H1 (cell line): Measurements from ENCODE around the gene EHD4. TPM values are rescaled to one million over a fixed set of nuclear protein-coding genes. Genes with fewer than 3 reads are reported as not detected.

Experiments
- CTCF ChIA-PET: fragments of 300-600 bp; sonication (Branson Sonifier 250); formaldehyde crosslinking; loops from one replicate; lab custom pipeline; 2021; ENCODE audit not compliant: partially characterized antibody; lab: Charles Lee
- POLR2A ChIA-PET: fragments of 300-600 bp; sonication (Branson Sonifier 250); formaldehyde crosslinking; loops from one replicate; lab custom pipeline; 2021; ENCODE audit warnings: inconsistent platforms; ENCODE audit not compliant: partially characterized antibody; lab: Charles Lee
- DNase-seq, 2 experiments: peaks; one replicate each; pipeline versions ENCODE4 v3.0.0 to v3.0.0-alpha.2; 2010 to 2022; ENCODE audit warnings: low spot score in 2 of 2, low read depth in 1 of 2, mixed read lengths in 1 of 2
- FAIRE-seq: peaks from 2 replicates; lab custom pipeline; 2011; peaks lifted over from hg19 to GRCh38; lab: Jason Lieb, UNC
- H2AFZ ChIP-seq: 2 replicates; pipeline ENCODE4 v1.8.1; 2012; ENCODE audit warnings: low read length, inconsistent platforms
- H2AK5ac ChIP-seq: 2 replicates; pipeline ENCODE4 v1.6.1; 2013; ENCODE audit warnings: low read depth, low read length
- H2BK120ac ChIP-seq: replicated peaks from 2 replicates; pipeline ENCODE3; 2013; ENCODE audit warnings: low read depth, low read length, inconsistent platforms
- H2BK12ac ChIP-seq: 2 replicates; pipeline ENCODE4 v1.6.1; 2013; ENCODE audit warnings: low read depth, low read length
- H2BK15ac ChIP-seq: 2 replicates; pipeline ENCODE4 v1.6.1; 2013; ENCODE audit warnings: low read length
- H2BK20ac ChIP-seq: 2 replicates; pipeline ENCODE4 v1.6.1; 2013; ENCODE audit warnings: low read length
- H2BK5ac ChIP-seq: 2 replicates; pipeline ENCODE4 v1.6.1; 2013; ENCODE audit warnings: low read depth, low read length
- H3K14ac ChIP-seq: 2 replicates; pipeline ENCODE4 v1.6.1; 2013; ENCODE audit warnings: inconsistent platforms; ENCODE audit not compliant: insufficient read length
- H3K18ac ChIP-seq: 2 replicates; pipeline ENCODE4 v1.6.1; 2013; ENCODE audit warnings: low read length; ENCODE audit errors: extremely low read depth
- H3K23ac ChIP-seq: 2 replicates; pipeline ENCODE4 v1.6.1; 2013; ENCODE audit warnings: inconsistent platforms; ENCODE audit not compliant: insufficient read length
- H3K23me2 ChIP-seq: 2 replicates; pipeline ENCODE4 v1.6.1; 2013; ENCODE audit warnings: low read depth, low read length
- H3K27ac ChIP-seq: 2 replicates; pipeline ENCODE4 v1.6.1; 2011; ENCODE audit warnings: low read depth, low read length, inconsistent platforms
- H3K27me3 ChIP-seq, 4 experiments: replicated peaks in 1 of 4; 1 replicate in 1 of 4; 2 replicates in 3 of 4; pipeline versions ENCODE4 v1.6.1 to v1.8.1; 2011 to 2013; ENCODE audit warnings: low read length in 3 of 4, mild to moderate bottlenecking in 3 of 4, inconsistent platforms in 2 of 4, mixed read lengths in 2 of 4, moderate library complexity in 1 of 4; ENCODE audit not compliant: control insufficient read depth in 3 of 4, insufficient read depth in 3 of 4; ENCODE audit errors: extremely low read depth in 1 of 4
- H3K36me3 ChIP-seq, 4 experiments: 2 replicates each; pipeline versions ENCODE4 v1.6.1 to v1.8.1; 2011 to 2013; ENCODE audit warnings: mild to moderate bottlenecking in 4 of 4, low read length in 3 of 4, moderate library complexity in 2 of 4, control low read depth in 1 of 4, inconsistent platforms in 1 of 4; ENCODE audit not compliant: insufficient read depth in 4 of 4, control insufficient read depth in 2 of 4
- H3K4ac ChIP-seq: replicated peaks from 2 replicates; pipeline ENCODE3; 2013; ENCODE audit warnings: low read length, low read depth, mixed read lengths, inconsistent platforms; ENCODE audit not compliant: insufficient read length
- H3K4me1 ChIP-seq, 4 experiments: replicated peaks in 1 of 4; 1 replicate in 1 of 4; 2 replicates in 3 of 4; pipeline versions ENCODE4 v1.6.1 to v1.8.1; 2011 to 2013; ENCODE audit warnings: low read length in 3 of 4, inconsistent platforms in 2 of 4, mixed read lengths in 1 of 4; ENCODE audit not compliant: insufficient read depth in 4 of 4, control insufficient read depth in 3 of 4
- H3K4me2 ChIP-seq, 2 experiments: 2 replicates each; pipeline versions ENCODE4 v1.6.1 to v1.8.1; 2011 to 2013; ENCODE audit warnings: low read depth in 2 of 2, low read length in 2 of 2, control low read depth in 1 of 2, inconsistent platforms in 1 of 2, mild to moderate bottlenecking in 1 of 2; ENCODE audit not compliant: insufficient read depth in 1 of 2
- H3K4me3 ChIP-seq, 4 experiments: fragments of 200-600, 300-600 bp in 1 of 4; sonication (generic), shearing (Covaris generic), sonication (Bioruptor Twin) in 1 of 4; 2 replicates each; pipeline versions ENCODE4 v1.5.1 to v1.8.1; 2011 to 2016; ENCODE audit warnings: low read length in 4 of 4, low read depth in 3 of 4, control low read depth in 2 of 4, inconsistent platforms in 2 of 4, mild to moderate bottlenecking in 2 of 4, mixed read lengths in 1 of 4, moderate library complexity in 1 of 4; ENCODE audit not compliant: insufficient read depth in 2 of 4; ENCODE audit errors: extremely low read depth in 1 of 4
- H3K56ac ChIP-seq: replicated peaks from 2 replicates; pipeline ENCODE3; 2013; ENCODE audit warnings: low read depth, mild to moderate bottlenecking, mixed read lengths, low read length, inconsistent platforms; ENCODE audit not compliant: insufficient read length
- H3K79me1 ChIP-seq: 2 replicates; pipeline ENCODE4 v1.6.1; 2013; ENCODE audit warnings: low read depth, low read length, control low read depth
- H3K79me2 ChIP-seq, 2 experiments: 2 replicates each; pipeline versions ENCODE4 v1.6.1 to v1.8.1; 2012 to 2013; ENCODE audit warnings: low read length in 2 of 2, mild to moderate bottlenecking in 2 of 2, inconsistent platforms in 1 of 2; ENCODE audit not compliant: insufficient read depth in 2 of 2, control insufficient read depth in 1 of 2
- H3K9ac ChIP-seq, 4 experiments: replicated peaks in 1 of 4; 1 replicate in 1 of 4; 2 replicates in 3 of 4; pipeline versions ENCODE4 v1.6.1 to v1.8.1; 2011 to 2013; ENCODE audit warnings: low read depth in 3 of 4, low read length in 3 of 4, control low read depth in 2 of 4, mild to moderate bottlenecking in 2 of 4, moderate library complexity in 2 of 4, inconsistent platforms in 1 of 4; ENCODE audit errors: extremely low read depth in 1 of 4
- H3K9me3 ChIP-seq, 2 experiments: 2 replicates each; pipeline versions ENCODE4 v1.6.1 to v1.8.1; 2012 to 2013; ENCODE audit warnings: mild to moderate bottlenecking in 2 of 2, moderate library complexity in 2 of 2, control low read depth in 1 of 2, inconsistent platforms in 1 of 2, low read depth in 1 of 2, low read length in 1 of 2, mixed read lengths in 1 of 2; ENCODE audit not compliant: insufficient read depth in 2 of 2
- H4K20me1 ChIP-seq, 2 experiments: replicated peaks in 1 of 2; 2 replicates each; pipeline versions ENCODE3 to v1.8.1; 2011 to 2013; ENCODE audit warnings: inconsistent platforms in 2 of 2, low read length in 2 of 2, mild to moderate bottlenecking in 1 of 2; ENCODE audit not compliant: insufficient read depth in 2 of 2, control insufficient read depth in 1 of 2
- H4K5ac ChIP-seq: 2 replicates; pipeline ENCODE4 v1.6.1; 2013; ENCODE audit warnings: low read length, low read depth, mixed read lengths, inconsistent platforms; ENCODE audit not compliant: insufficient read length
- H4K8ac ChIP-seq: 2 replicates; pipeline ENCODE4 v1.8.0; 2013; ENCODE audit warnings: mild to moderate bottlenecking, moderate library complexity, low read length, inconsistent platforms; ENCODE audit not compliant: insufficient read depth; ENCODE audit errors: extremely low read depth
- H4K91ac ChIP-seq: replicated peaks from 2 replicates; pipeline ENCODE3; 2013; ENCODE audit warnings: low read length, mixed read lengths, inconsistent platforms; ENCODE audit not compliant: insufficient read length
- NRF1 ChIP-seq: IDR thresholded peaks from 2 replicates; pipeline ENCODE4 v1.6.1; 2011; ENCODE audit warnings: mild to moderate bottlenecking, low read depth, low read length, improper control_type of control experiment
- WGBS, 2 experiments: shearing (Covaris generic) in 1 of 2; methylation state at CpG; one replicate each; pipeline versions ENCODE4 v1.1.6 to v1.1.7; 2013 to 2015; ENCODE audit warnings: low lambda C conversion rate in 2 of 2, mixed read lengths in 2 of 2, inconsistent platforms in 1 of 2, low coverage in 1 of 2, missing lambda C conversion rate in 1 of 2; ENCODE audit not compliant: insufficient replicate concordance in 2 of 2, insufficient coverage in 1 of 2, insufficient read length in 1 of 2; ENCODE audit errors: extremely low coverage in 1 of 2, missing lambda C conversion rate in 1 of 2; 5-methylcytosine and 5-hydroxymethylcytosine counted together
- polyA plus RNA-seq, 7 experiments: library from polyadenylated mRNA; depleted of rRNA in 3 of 7; stranded (reverse) in 5 of 7; unstranded in 2 of 7; fragments of >200 nt in 5 of 7; fragments of 200-250 nt in 2 of 7; gene quantifications; 1 replicate in 5 of 7; 2 replicates in 1 of 7; 4 replicates in 1 of 7; pipeline versions ENCODE4 v1.2.1 to v1.2.3, GENCODE V29; 2011 to 2013; ENCODE audit warnings: missing spikeins in 2 of 7, mixed read lengths in 2 of 7
- total RNA-seq: library from RNA; stranded (reverse); fragmentation: NEBNext Ultra II Directional; extraction: Animal tissue kit (Norgen Biotek cat#: 25700); gene quantifications from 2 replicates; pipeline ENCODE4 v1.2.1, GENCODE V29; 2021
- TF ChIP-seq, protein P1 (sequence below): IDR thresholded peaks from 2 replicates; pipeline ENCODE4 v1.6.1; 2012; ENCODE audit warnings: low read length, inconsistent platforms

Gene EHD4
- total and polyA plus RNA-seq, 2 of the 8 experiments (the other 6 are each of a cell fraction or from before 2014, with no cell fraction given), result 17.5 to 24.5 TPM

DNA sequence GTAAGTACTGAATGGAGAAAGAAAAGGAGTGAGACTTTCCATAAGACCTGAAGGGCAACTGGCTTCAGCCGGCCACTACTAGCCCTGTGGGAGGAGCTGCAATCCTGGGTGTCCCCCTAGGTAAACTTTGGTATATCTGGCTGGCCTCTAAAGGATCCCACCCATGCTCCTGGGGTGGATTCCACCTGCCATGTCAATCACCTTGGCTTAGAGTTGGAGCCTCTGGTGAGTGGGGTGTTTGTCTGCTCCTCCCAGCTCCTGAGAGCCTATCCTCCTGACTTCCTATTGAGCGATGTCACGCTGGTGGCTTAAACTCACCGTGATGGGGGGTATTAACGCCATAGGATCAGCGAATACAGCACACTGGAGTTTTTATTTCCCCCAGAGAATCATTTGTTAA is 81.1 kb downstream of the EHD4 start:
- no peaks in the 10 kb centered on the region for H3K36me3 ChIP-seq
- no peak overlapping the region for H2BK120ac ChIP-seq
- H3K4me2 ChIP-seq, result no peak overlapping the region
- no peak overlapping the region for H3K4me3 ChIP-seq
- 87% methylated on average over 6 of the region's 6 CpGs; no CpG with 5 or more reads in 1 of the 2 experiments for WGBS, 2 experiments
- H3K79me2 ChIP-seq, result no peaks in the 10 kb centered on the region
- CTCF ChIA-PET, result interaction anchor here (0.6 to 4.3 kb wide), 5 partner anchors 13 to 118 kb away, joined by 3 to 29 read pairs (median 5); partner anchors contain the start of gene MAPKBP1
- H4K91ac ChIP-seq, result no peak overlapping the region
- no peak overlapping the region for H3K27ac ChIP-seq
- H3K14ac ChIP-seq, result no peak overlapping the region
- H3K4me1 ChIP-seq, result peaks cover 0 to 2% (median 0%) of the 10 kb centered on the region in 4 experiments; a peak in 3 of 7 replicates
- DNase-seq, result no peak
- H3K9ac ChIP-seq, result no peak overlapping the region
- H3K23me2 ChIP-seq, result no peaks in the 10 kb centered on the region
- POLR2A ChIA-PET, result interaction anchor here (1.3 kb wide), 1 partner anchor 40 kb away, joined by 3 read pairs; no protein-coding TSS in a partner anchor
- H3K4ac ChIP-seq, result no peak overlapping the region
- H2AFZ ChIP-seq, result no peak overlapping the region
- no peak for FAIRE-seq
- H2BK12ac ChIP-seq, result no peak overlapping the region
- no peaks in the 10 kb centered on the region for H3K9me3 ChIP-seq
- no peaks in the 10 kb centered on the region for H4K20me1 ChIP-seq
- H2BK20ac ChIP-seq, result no peak overlapping the region
- H4K8ac ChIP-seq, result no peak overlapping the region
- H3K79me1 ChIP-seq, result no peaks in the 10 kb centered on the region
- H3K56ac ChIP-seq, result no peak overlapping the region
- no peaks in the 10 kb centered on the region; a peak in 1 of 7 replicates for H3K27me3 ChIP-seq
- no peak overlapping the region for H3K23ac ChIP-seq
- no peak for TF ChIP-seq NRF1
- TF ChIP-seq, protein P1, sequence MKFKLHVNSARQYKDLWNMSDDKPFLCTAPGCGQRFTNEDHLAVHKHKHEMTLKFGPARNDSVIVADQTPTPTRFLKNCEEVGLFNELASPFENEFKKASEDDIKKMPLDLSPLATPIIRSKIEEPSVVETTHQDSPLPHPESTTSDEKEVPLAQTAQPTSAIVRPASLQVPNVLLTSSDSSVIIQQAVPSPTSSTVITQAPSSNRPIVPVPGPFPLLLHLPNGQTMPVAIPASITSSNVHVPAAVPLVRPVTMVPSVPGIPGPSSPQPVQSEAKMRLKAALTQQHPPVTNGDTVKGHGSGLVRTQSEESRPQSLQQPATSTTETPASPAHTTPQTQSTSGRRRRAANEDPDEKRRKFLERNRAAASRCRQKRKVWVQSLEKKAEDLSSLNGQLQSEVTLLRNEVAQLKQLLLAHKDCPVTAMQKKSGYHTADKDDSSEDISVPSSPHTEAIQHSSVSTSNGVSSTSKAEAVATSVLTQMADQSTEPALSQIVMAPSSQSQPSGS, result no peak
- TF ChIP-seq, all 59 proteins: peak for 0
- H3K18ac ChIP-seq, result no peak overlapping the region
- H4K5ac ChIP-seq, result no peak overlapping the region
- no peak overlapping the region for H2BK15ac ChIP-seq
- no peak overlapping the region for H2BK5ac ChIP-seq
- H2AK5ac ChIP-seq, result no peak overlapping the region
